Measurements from ENCODE around the gene DDAH1. TPM values are rescaled to one million over a fixed set of nuclear protein-coding genes. Genes with fewer than 3 reads are reported as not detected.
"Not testable (repeated sequence)": the region's sequence is repeated elsewhere in the genome, so short reads cannot be mapped to it uniquely, and the experiment has no call there.

Gene DDAH1
- total and polyA plus RNA-seq, 4 donors, result 13.6 to 57.2 (median 38.7) TPM

GRCh38 chr1:85473390-85473789, 8.4 kb upstream of the DDAH1 start:
- 33 to 58% methylated on average over 6 of the region's 6 CpGs for WGBS, 2 donors

GRCh38 chr1:85471558-85471957, 6.6 kb upstream of the DDAH1 start:
- DNase-seq (no peak), ATAC-seq (ENCODE audit: insufficient read depth, low FRiP score) (no peak)
- Histone ChIP-seq H3K9ac (ENCODE audit: insufficient read depth in 1 of 2, low read length in 2 of 2) (no peak overlapping the region), H3K36me3 (ENCODE audit: control insufficient read depth in 4 of 4, insufficient read depth in 4 of 4, low read length in 4 of 4) (no peaks in the 10 kb centered on the region), H3K4me3 (no peak overlapping the region), H3K27me3 (ENCODE audit: control insufficient read depth in 3 of 3, insufficient read depth in 3 of 3, low read length in 2 of 3) (no peaks in the 10 kb centered on the region), H3K27ac (ENCODE audit: low read depth in 1 of 2, low read length in 1 of 2) (no peak overlapping the region), H3K4me1 (ENCODE audit: control insufficient read depth in 5 of 5, insufficient read depth in 5 of 5, low read length in 5 of 5) (no peaks in the 10 kb centered on the region), H3K9me3 (ENCODE audit: control insufficient read depth in 4 of 4, insufficient read depth in 3 of 4, low read length in 3 of 4) (no peaks in the 10 kb centered on the region)
- no peak for TF ChIP-seq CTCF (IDR thresholded peaks at IDR 0.05; ENCODE audit: control extremely low read depth, extremely low read depth)
- 50 to 70% methylated on average over 1 of the region's 1 CpG for WGBS, 2 donors

More at GRCh38 chr1:85473390-85473789, 8.4 kb upstream of the DDAH1 start:
- Histone ChIP-seq H3K4me3 (no peak overlapping the region), H3K9ac (ENCODE audit: insufficient read depth in 1 of 2, low read length in 2 of 2) (no peak overlapping the region), H3K36me3 (ENCODE audit: control insufficient read depth in 4 of 4, insufficient read depth in 4 of 4, low read length in 4 of 4) (no peaks in the 10 kb centered on the region), H3K4me1 (ENCODE audit: control insufficient read depth in 5 of 5, insufficient read depth in 5 of 5, low read length in 5 of 5) (no peaks in the 10 kb centered on the region), H3K27ac (ENCODE audit: low read depth in 1 of 2, low read length in 1 of 2) (no peak overlapping the region), H3K9me3 (ENCODE audit: control insufficient read depth in 4 of 4, insufficient read depth in 3 of 4, low read length in 3 of 4) (no peaks in the 10 kb centered on the region), H3K27me3 (ENCODE audit: control insufficient read depth in 3 of 3, insufficient read depth in 3 of 3, low read length in 2 of 3) (no peaks in the 10 kb centered on the region)
- no peak for TF ChIP-seq CTCF (IDR thresholded peaks at IDR 0.05; ENCODE audit: control extremely low read depth, extremely low read depth)
- DNase-seq, result no peak
- no peak for ATAC-seq (ENCODE audit: insufficient read depth, low FRiP score)

- H3K4me3 ChIP-seq; H3K27ac ChIP-seq (ENCODE audit: low read depth in 1 of 2, low read length in 1 of 2); H3K36me3 ChIP-seq (ENCODE audit: control insufficient read depth in 4 of 4, insufficient read depth in 4 of 4, low read length in 4 of 4); DNase-seq; ATAC-seq (ENCODE audit: insufficient read depth, low FRiP score); H3K27me3 ChIP-seq (ENCODE audit: control insufficient read depth in 3 of 3, insufficient read depth in 3 of 3, low read length in 2 of 3); H3K9me3 ChIP-seq (ENCODE audit: control insufficient read depth in 4 of 4, insufficient read depth in 3 of 4, low read length in 3 of 4); H3K9ac ChIP-seq (ENCODE audit: insufficient read depth in 1 of 2, low read length in 2 of 2): not testable (repeated sequence)
- H3K4me1 ChIP-seq (ENCODE audit: control insufficient read depth in 5 of 5, insufficient read depth in 5 of 5, low read length in 5 of 5), result peaks cover 0 to 10% (median 2%) of the 10 kb centered on the region in 5 donors
- WGBS, 2 donors, result 91 to 100% methylated on average over 2 of the region's 2 CpGs
Measured at GRCh38 chr1:85470130-85470529, 5.2 kb upstream of the DDAH1 start.

- Histone ChIP-seq H3K36me3 (ENCODE audit: control insufficient read depth in 4 of 4, insufficient read depth in 4 of 4, low read length in 4 of 4) (no peaks in the 10 kb centered on the region), H3K9ac (ENCODE audit: insufficient read depth in 1 of 2, low read length in 2 of 2) (no peak overlapping the region), H3K4me3 (no peak overlapping the region), H3K27me3 (ENCODE audit: control insufficient read depth in 3 of 3, insufficient read depth in 3 of 3, low read length in 2 of 3) (no peaks in the 10 kb centered on the region), H3K27ac (ENCODE audit: low read depth in 1 of 2, low read length in 1 of 2) (no peak overlapping the region), H3K9me3 (ENCODE audit: control insufficient read depth in 4 of 4, insufficient read depth in 3 of 4, low read length in 3 of 4) (no peaks in the 10 kb centered on the region), H3K4me1 (ENCODE audit: control insufficient read depth in 5 of 5, insufficient read depth in 5 of 5, low read length in 5 of 5) (peaks cover 2 to 15% (median 6%) of the 10 kb centered on the region in 5 donors)
- WGBS, 2 donors, result 93 to 96% methylated on average over 3 of the region's 3 CpGs
- DNase-seq, result no peak
- no peak for ATAC-seq (ENCODE audit: insufficient read depth, low FRiP score)
- TF ChIP-seq CTCF (IDR thresholded peaks at IDR 0.05; ENCODE audit: control extremely low read depth, extremely low read depth), result no peak
Measured at GRCh38 chr1:85467929-85468540, 3.1 kb upstream of the DDAH1 start.
